Endodermal cell (in vitro differentiated cells): ENCODE measurements around the gene KRTAP8-1. TPM values are rescaled to one million over a fixed set of nuclear protein-coding genes. Genes with fewer than 3 reads are reported as not detected.

Source experiments
- DNase-seq: peaks from one replicate; pipeline ENCODE4 v3.0.0-alpha.2; 2017
- H3K27ac ChIP-seq: 2 replicates; pipeline ENCODE4 v1.5.1; 2013; ENCODE audit warnings: mild to moderate bottlenecking, low read depth, low read length, moderate library complexity
- H3K27me3 ChIP-seq: 2 replicates; pipeline ENCODE4 v1.6.1; 2013; ENCODE audit warnings: mild to moderate bottlenecking, low read length, moderate library complexity; ENCODE audit not compliant: insufficient read depth, control insufficient read depth, poor library complexity, severe bottlenecking
- H3K36me3 ChIP-seq: 2 replicates; pipeline ENCODE4 v1.7.0; 2013; ENCODE audit warnings: mild to moderate bottlenecking, low read length, moderate library complexity; ENCODE audit not compliant: control insufficient read depth, insufficient read depth
- H3K4me1 ChIP-seq: one replicate; pipeline ENCODE4 v1.7.0; 2013; ENCODE audit warnings: low read length; ENCODE audit not compliant: control insufficient read depth, insufficient read depth
- H3K4me3 ChIP-seq: 2 replicates; pipeline ENCODE4 v1.5.1; 2013; ENCODE audit warnings: mild to moderate bottlenecking, low read length, moderate library complexity
- H3K9ac ChIP-seq: 2 replicates; pipeline ENCODE4 v1.6.1; 2013; ENCODE audit warnings: mild to moderate bottlenecking, low read length, moderate library complexity; ENCODE audit not compliant: poor library complexity, severe bottlenecking; ENCODE audit errors: extremely low read depth
- H3K9me3 ChIP-seq: 2 replicates; pipeline ENCODE4 v1.6.1; 2013; ENCODE audit warnings: mild to moderate bottlenecking, low read length, moderate library complexity; ENCODE audit not compliant: control insufficient read depth
- H3K27ac Mint-ChIP-seq: 2 replicates; pipeline ENCODE4 v1.8.0; 2020; ENCODE audit warnings: mixed read lengths
- H3K27me3 Mint-ChIP-seq: 2 replicates; pipeline ENCODE4 v1.8.0; 2021; ENCODE audit warnings: mild to moderate bottlenecking, mixed read lengths; ENCODE audit not compliant: insufficient read depth
- H3K36me3 Mint-ChIP-seq: 2 replicates; pipeline ENCODE4 v1.8.0; 2020; ENCODE audit warnings: low read depth, mixed read lengths
- H3K4me1 Mint-ChIP-seq: 2 replicates; pipeline ENCODE4 v1.8.0; 2020; ENCODE audit warnings: mixed read lengths
- H3K4me3 Mint-ChIP-seq: 2 replicates; pipeline ENCODE4 v1.8.0; 2020; ENCODE audit warnings: mild to moderate bottlenecking, moderate library complexity, mixed read lengths
- H3K9me3 Mint-ChIP-seq: 2 replicates; pipeline ENCODE4 v1.8.0; 2020; ENCODE audit warnings: mild to moderate bottlenecking, mixed read lengths
- CTCF ChIP-seq: fragments of 200-600 bp; sonication (generic); conservative IDR thresholded peaks from 2 replicates; pipeline ENCODE4 v1.5.0; 2021; ENCODE audit warnings: antibody characterized with exemption, mild to moderate bottlenecking
- WGBS, 2 experiments: methylation state at CpG; one replicate each; pipeline versions ENCODE4 v1.1.5 to v1.1.7; 2013; ENCODE audit warnings: missing lambda C conversion rate in 2 of 2, mixed read lengths in 1 of 2; ENCODE audit not compliant: insufficient coverage in 1 of 2, insufficient read length in 1 of 2; 5-methylcytosine and 5-hydroxymethylcytosine counted together
- long read RNA-seq, 4 experiments: library from polyadenylated mRNA in 2 of 4; library from RNA in 1 of 4; library from capped mRNA in 1 of 4; stranded (forward) in 3 of 4; unstranded in 1 of 4; transcript quantifications; one replicate each; pipeline ENCODE4 v2.0.0, GENCODE V29; 2020 to 2021; ENCODE audit warnings: inconsistent platforms in 1 of 4
- polyA plus RNA-seq, 2 experiments: library from polyadenylated mRNA; stranded (reverse); fragments of 50-300 nt; gene quantifications; one replicate each; pipeline ENCODE4 v1.2.3, GENCODE V29; 2013
- total RNA-seq, 2 donors: library from RNA; stranded (reverse); fragmentation: NEBNext Ultra II Directional in 1 of 2; extraction: Animal tissue kit (Norgen Biotek cat#: 25700) in 1 of 2; gene quantifications; 2 replicates in 1 of 2; 3 replicates in 1 of 2; pipeline ENCODE4 v1.2.1, GENCODE V29; 2021

Gene KRTAP8-1
- total RNA-seq: not detected
- polyA plus RNA-seq (2013, experiment 1 of 2): not detected
- polyA plus RNA-seq (2013, experiment 2 of 2): not detected
- long read RNA-seq, experiment 1: 0 reads
- long read RNA-seq, experiment 2: 0 reads
- long read RNA-seq, experiment 3: 0 reads
- long read RNA-seq, experiment 4: 0 reads

GRCh38 chr21:30813174-30813573 is at the start of gene KRTAP8-1:
TSS of gene KRTAP8-1 (minus strand) at chr21:30813274. CDS start at chr21:30813220, 54 bp downstream.
- no peak for DNase-seq
- no peak within 1 kb of the TSS for H3K4me3 Mint-ChIP-seq
- no peaks in the 10 kb centered on the region for H3K9me3 ChIP-seq
- no peaks in the 10 kb centered on the region for H3K36me3 Mint-ChIP-seq
- H3K4me1 Mint-ChIP-seq: no peaks in the 10 kb centered on the region
- no peaks in the 10 kb centered on the region for H3K36me3 ChIP-seq
- H3K9me3 Mint-ChIP-seq: no peaks in the 10 kb centered on the region
- 90 to 96% methylated on average over 4 to 5 of the region's 5 CpGs for WGBS, 2 experiments
- H3K27me3 Mint-ChIP-seq: no peaks in the 10 kb centered on the region
- H3K27me3 ChIP-seq: no peaks in the 10 kb centered on the region
- no peaks in the 10 kb centered on the region for H3K4me1 ChIP-seq
- H3K9ac ChIP-seq: no peak within 1 kb of the TSS
- no peak for TF ChIP-seq CTCF
- no peak within 1 kb of the TSS for H3K4me3 ChIP-seq
- H3K27ac ChIP-seq: no peak within 1 kb of the TSS
- H3K27ac Mint-ChIP-seq: no peak within 1 kb of the TSS

- no peaks in the 10 kb centered on the region for H3K4me1 ChIP-seq
- H3K27ac ChIP-seq: no peak overlapping the region
- H3K9ac ChIP-seq: no peak overlapping the region
- H3K36me3 ChIP-seq: no peaks in the 10 kb centered on the region
- Mint-ChIP-seq H3K36me3 (no peaks in the 10 kb centered on the region), H3K27ac (no peak overlapping the region), H3K4me3 (no peak overlapping the region), H3K4me1 (no peaks in the 10 kb centered on the region), H3K27me3 (no peaks in the 10 kb centered on the region), H3K9me3 (no peaks in the 10 kb centered on the region)
- no peak for DNase-seq
- no peaks in the 10 kb centered on the region for H3K9me3 ChIP-seq
- H3K4me3 ChIP-seq: no peak overlapping the region
- 96 to 100% methylated on average over 2 to 9 of the region's 9 CpGs for WGBS, 2 experiments
- no peaks in the 10 kb centered on the region for H3K27me3 ChIP-seq
- TF ChIP-seq CTCF: no peak
These were observed 34.8 kb upstream of the KRTAP8-1 start for GRCh38 chr21:30847627-30848500.

- DNase-seq: no peak
- H3K27me3 Mint-ChIP-seq: no peaks in the 10 kb centered on the region
These were observed 29.9 kb upstream of the KRTAP8-1 start for GRCh38 chr21:30842990-30843389.

More at GRCh38 chr21:30842990-30843389, 29.9 kb upstream of the KRTAP8-1 start:
- Mint-ChIP-seq H3K9me3 (no peaks in the 10 kb centered on the region), H3K4me1 (no peaks in the 10 kb centered on the region), H3K36me3 (no peaks in the 10 kb centered on the region), H3K27ac (no peak overlapping the region), H3K4me3 (no peak overlapping the region)
- Histone ChIP-seq H3K36me3 (no peaks in the 10 kb centered on the region), H3K4me3 (no peak overlapping the region), H3K4me1 (no peaks in the 10 kb centered on the region), H3K27ac (no peak overlapping the region), H3K27me3 (no peaks in the 10 kb centered on the region), H3K9ac (no peak overlapping the region), H3K9me3 (no peaks in the 10 kb centered on the region)
- TF ChIP-seq CTCF: peak; percentile 67
